SK-N-SH treated with all-trans-retinoic acid at 6 μM for 48 hours (cell line): ENCODE measurements around the gene QRSL1.

Experiments
- ATAC-seq: fragments of 200-7000 bp; cut with Tn5 transposase; 3 replicates; pipeline ENCODE4 v1.9.1; 2020; ENCODE audit warnings: mild to moderate bottlenecking, moderate library complexity
- ARNTL ChIP-seq: fragments of 450-650 bp; formaldehyde crosslinking; IDR thresholded peaks from 2 replicates; pipeline ENCODE4 v1.5.0; 2020; ENCODE audit warnings: low read depth, mild to moderate bottlenecking, moderate library complexity, borderline replicate concordance
- BACH2 ChIP-seq: fragments of 250-450 bp; sonication (Bioruptor Pico); IDR thresholded peaks from 2 replicates; pipeline ENCODE4 v1.9.0; 2021; ENCODE audit warnings: mild to moderate bottlenecking, borderline replicate concordance
- CSDC2 ChIP-seq: fragments of 250-450 bp; sonication (Bioruptor Pico); IDR thresholded peaks from 2 replicates; pipeline ENCODE4 v1.5.0; 2020; ENCODE audit warnings: mild to moderate bottlenecking, moderate library complexity
- ESRRG ChIP-seq: fragments of 250-450 bp; sonication (Bioruptor Pico); IDR thresholded peaks from 2 replicates; pipeline ENCODE4 v1.6.1; 2021; ENCODE audit warnings: mild to moderate bottlenecking
- GLIS3 ChIP-seq: fragments of 250-450 bp; sonication (Bioruptor Pico); IDR thresholded peaks from 2 replicates; pipeline ENCODE4 v1.5.0; 2020; ENCODE audit warnings: mild to moderate bottlenecking, moderate library complexity
- OSR1 ChIP-seq: fragments of 250-450 bp; sonication (Bioruptor Pico); IDR thresholded peaks from 2 replicates; pipeline ENCODE4 v1.8.0; 2022; ENCODE audit warnings: moderate library complexity, mild to moderate bottlenecking, inconsistent platforms
- PPARA ChIP-seq: fragments of 250-450 bp; sonication (Bioruptor Pico); IDR thresholded peaks from 2 replicates; pipeline ENCODE4 v1.5.0; 2020; ENCODE audit warnings: mild to moderate bottlenecking, borderline replicate concordance
- RARB ChIP-seq: fragments of 250-450 bp; sonication (Bioruptor Pico); IDR thresholded peaks from 2 replicates; pipeline ENCODE4 v1.8.0; 2021; ENCODE audit warnings: mild to moderate bottlenecking, moderate library complexity
- SNAI2 ChIP-seq: fragments of 250-450 bp; sonication (Bioruptor Pico); IDR thresholded peaks from 2 replicates; pipeline ENCODE4 v1.5.0; 2020; ENCODE audit warnings: mild to moderate bottlenecking, moderate library complexity
- TCF4 ChIP-seq: fragments of 250-450 bp; sonication (Bioruptor Pico); IDR thresholded peaks from 2 replicates; pipeline ENCODE4 v1.8.0; 2021; ENCODE audit warnings: mild to moderate bottlenecking, moderate library complexity, borderline replicate concordance
- ZC3H10 ChIP-seq: fragments of 250-450 bp; sonication (Bioruptor Pico); IDR thresholded peaks from 2 replicates; pipeline ENCODE4 v1.5.1; 2021; ENCODE audit warnings: mild to moderate bottlenecking, moderate library complexity
- ZFP3 ChIP-seq: fragments of 250-450 bp; sonication (Bioruptor Pico); IDR thresholded peaks from 2 replicates; pipeline ENCODE4 v1.5.0; 2020; ENCODE audit warnings: mild to moderate bottlenecking, moderate library complexity
- ZFP30 ChIP-seq: fragments of 450-650 bp; formaldehyde crosslinking; IDR thresholded peaks from 2 replicates; pipeline ENCODE4 v1.5.0; 2022; ENCODE audit warnings: mild to moderate bottlenecking, moderate library complexity
- ZNF565 ChIP-seq: fragments of 450-650 bp; formaldehyde crosslinking; conservative IDR thresholded peaks from 2 replicates; pipeline ENCODE4 v1.5.0; 2020; ENCODE audit warnings: low read depth, mild to moderate bottlenecking, moderate library complexity
- ZNF70 ChIP-seq: fragments of 450-650 bp; formaldehyde crosslinking; IDR thresholded peaks from 2 replicates; pipeline ENCODE4 v1.5.0; 2020; ENCODE audit warnings: mild to moderate bottlenecking, moderate library complexity
- ZNF8 ChIP-seq: fragments of 450-650 bp; formaldehyde crosslinking; IDR thresholded peaks from 2 replicates; pipeline ENCODE4 v1.5.0; 2020; ENCODE audit warnings: mild to moderate bottlenecking, moderate library complexity
- TF ChIP-seq, protein P1 (sequence below): fragments of 250-450 bp; sonication (Bioruptor Pico); IDR thresholded peaks from 2 replicates; pipeline ENCODE4 v1.8.0; 2021; ENCODE audit warnings: low read depth, mild to moderate bottlenecking, moderate library complexity, borderline replicate concordance
- TF ChIP-seq, protein P2 (sequence below): fragments of 250-450 bp; sonication (Bioruptor Pico); IDR thresholded peaks from 2 replicates; pipeline ENCODE4 v1.5.0; 2020; ENCODE audit warnings: mild to moderate bottlenecking, moderate library complexity
- TF ChIP-seq, protein P3 (sequence below): fragments of 250-450 bp; sonication (Bioruptor Pico); IDR thresholded peaks from 2 replicates; pipeline ENCODE4 v1.5.1; 2021; ENCODE audit warnings: mild to moderate bottlenecking, moderate library complexity
- TF ChIP-seq, protein P4 (sequence below): fragments of 250-450 bp; sonication (Bioruptor Pico); IDR thresholded peaks from 2 replicates; pipeline ENCODE4 v1.8.0; 2020; ENCODE audit warnings: mild to moderate bottlenecking, moderate library complexity, borderline replicate concordance
- TF ChIP-seq, protein P5 (sequence below): fragments of 250-450 bp; sonication (Bioruptor Pico); IDR thresholded peaks from 2 replicates; pipeline ENCODE4 v1.5.1; 2020; ENCODE audit warnings: low read depth, mild to moderate bottlenecking, moderate library complexity

The QRSL1 gene

DNA sequence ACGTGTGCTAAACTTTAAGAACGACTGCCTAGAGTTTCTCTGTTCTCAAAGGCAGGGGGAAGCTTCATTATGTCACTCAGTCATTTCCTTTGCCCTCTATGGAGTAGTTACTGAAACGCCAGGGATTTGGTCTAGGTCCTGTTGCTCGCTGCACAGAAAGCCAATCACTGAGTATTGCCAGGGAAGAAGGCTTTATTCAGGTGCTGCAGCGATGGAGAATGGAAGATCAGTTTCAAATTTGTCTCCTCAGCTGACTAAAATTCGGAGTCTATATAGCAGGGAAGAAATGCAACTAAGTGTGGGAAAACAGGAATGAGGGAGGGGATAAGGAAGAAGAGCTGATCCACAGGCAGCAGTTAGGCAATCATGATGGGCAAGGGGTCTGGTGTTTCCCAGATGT is 75.8 kb downstream of the QRSL1 start:
- no peak for ATAC-seq
- TF ChIP-seq, protein P1, sequence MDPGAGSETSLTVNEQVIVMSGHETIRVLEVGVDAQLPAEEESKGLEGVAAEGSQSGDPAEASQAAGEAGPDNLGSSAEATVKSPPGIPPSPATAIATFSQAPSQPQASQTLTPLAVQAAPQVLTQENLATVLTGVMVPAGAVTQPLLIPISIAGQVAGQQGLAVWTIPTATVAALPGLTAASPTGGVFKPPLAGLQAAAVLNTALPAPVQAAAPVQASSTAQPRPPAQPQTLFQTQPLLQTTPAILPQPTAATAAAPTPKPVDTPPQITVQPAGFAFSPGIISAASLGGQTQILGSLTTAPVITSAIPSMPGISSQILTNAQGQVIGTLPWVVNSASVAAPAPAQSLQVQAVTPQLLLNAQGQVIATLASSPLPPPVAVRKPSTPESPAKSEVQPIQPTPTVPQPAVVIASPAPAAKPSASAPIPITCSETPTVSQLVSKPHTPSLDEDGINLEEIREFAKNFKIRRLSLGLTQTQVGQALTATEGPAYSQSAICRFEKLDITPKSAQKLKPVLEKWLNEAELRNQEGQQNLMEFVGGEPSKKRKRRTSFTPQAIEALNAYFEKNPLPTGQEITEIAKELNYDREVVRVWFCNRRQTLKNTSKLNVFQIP = no peak
- TF ChIP-seq ZNF8 (CRISPR knock-in tag) (no peak), CSDC2 (CRISPR knock-in tag) (no peak), ZFP3 (CRISPR knock-in tag) (no peak), ZNF70 (CRISPR knock-in tag) (no peak), ESRRG (CRISPR knock-in tag) (no peak), ZFP30 (no peak), OSR1 (no peak), RARB (no peak)

DNA sequence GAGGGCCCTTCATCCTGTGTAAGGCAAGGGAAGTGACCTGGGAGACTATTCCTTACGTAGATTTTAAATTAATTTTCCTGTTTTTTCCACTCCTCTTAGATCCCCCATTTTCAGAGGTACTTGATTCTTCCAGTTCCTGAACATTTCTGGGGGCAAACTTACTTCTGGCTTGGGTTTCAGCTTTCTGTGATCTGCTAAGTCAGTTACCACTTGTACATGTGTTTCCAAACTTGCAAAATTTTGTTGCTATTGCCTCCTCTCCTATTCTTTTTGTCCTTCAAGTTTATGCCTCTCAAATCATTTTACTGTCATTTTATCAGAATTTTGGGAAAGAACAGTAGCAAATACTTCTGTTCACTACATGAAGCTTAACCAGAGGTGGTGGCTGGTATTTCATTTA is 81.2 kb downstream of the QRSL1 start:
- ATAC-seq = no peak
- TF ChIP-seq ZC3H10 (CRISPR knock-in tag) = no peak
- no peak for TF ChIP-seq PPARA (CRISPR knock-in tag)
- TF ChIP-seq RARB = no peak
- TF ChIP-seq, protein P2, sequence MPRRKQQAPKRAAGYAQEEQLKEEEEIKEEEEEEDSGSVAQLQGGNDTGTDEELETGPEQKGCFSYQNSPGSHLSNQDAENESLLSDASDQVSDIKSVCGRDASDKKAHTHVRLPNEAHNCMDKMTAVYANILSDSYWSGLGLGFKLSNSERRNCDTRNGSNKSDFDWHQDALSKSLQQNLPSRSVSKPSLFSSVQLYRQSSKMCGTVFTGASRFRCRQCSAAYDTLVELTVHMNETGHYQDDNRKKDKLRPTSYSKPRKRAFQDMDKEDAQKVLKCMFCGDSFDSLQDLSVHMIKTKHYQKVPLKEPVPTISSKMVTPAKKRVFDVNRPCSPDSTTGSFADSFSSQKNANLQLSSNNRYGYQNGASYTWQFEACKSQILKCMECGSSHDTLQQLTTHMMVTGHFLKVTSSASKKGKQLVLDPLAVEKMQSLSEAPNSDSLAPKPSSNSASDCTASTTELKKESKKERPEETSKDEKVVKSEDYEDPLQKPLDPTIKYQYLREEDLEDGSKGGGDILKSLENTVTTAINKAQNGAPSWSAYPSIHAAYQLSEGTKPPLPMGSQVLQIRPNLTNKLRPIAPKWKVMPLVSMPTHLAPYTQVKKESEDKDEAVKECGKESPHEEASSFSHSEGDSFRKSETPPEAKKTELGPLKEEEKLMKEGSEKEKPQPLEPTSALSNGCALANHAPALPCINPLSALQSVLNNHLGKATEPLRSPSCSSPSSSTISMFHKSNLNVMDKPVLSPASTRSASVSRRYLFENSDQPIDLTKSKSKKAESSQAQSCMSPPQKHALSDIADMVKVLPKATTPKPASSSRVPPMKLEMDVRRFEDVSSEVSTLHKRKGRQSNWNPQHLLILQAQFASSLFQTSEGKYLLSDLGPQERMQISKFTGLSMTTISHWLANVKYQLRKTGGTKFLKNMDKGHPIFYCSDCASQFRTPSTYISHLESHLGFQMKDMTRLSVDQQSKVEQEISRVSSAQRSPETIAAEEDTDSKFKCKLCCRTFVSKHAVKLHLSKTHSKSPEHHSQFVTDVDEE = no peak
- TF ChIP-seq, protein P3, sequence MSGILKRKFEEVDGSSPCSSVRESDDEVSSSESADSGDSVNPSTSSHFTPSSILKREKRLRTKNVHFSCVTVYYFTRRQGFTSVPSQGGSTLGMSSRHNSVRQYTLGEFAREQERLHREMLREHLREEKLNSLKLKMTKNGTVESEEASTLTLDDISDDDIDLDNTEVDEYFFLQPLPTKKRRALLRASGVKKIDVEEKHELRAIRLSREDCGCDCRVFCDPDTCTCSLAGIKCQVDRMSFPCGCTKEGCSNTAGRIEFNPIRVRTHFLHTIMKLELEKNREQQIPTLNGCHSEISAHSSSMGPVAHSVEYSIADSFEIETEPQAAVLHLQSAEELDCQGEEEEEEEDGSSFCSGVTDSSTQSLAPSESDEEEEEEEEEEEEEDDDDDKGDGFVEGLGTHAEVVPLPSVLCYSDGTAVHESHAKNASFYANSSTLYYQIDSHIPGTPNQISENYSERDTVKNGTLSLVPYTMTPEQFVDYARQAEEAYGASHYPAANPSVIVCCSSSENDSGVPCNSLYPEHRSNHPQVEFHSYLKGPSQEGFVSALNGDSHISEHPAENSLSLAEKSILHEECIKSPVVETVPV (CRISPR knock-in tag) = no peak
- no peak for TF ChIP-seq OSR1
- TF ChIP-seq, protein P4, sequence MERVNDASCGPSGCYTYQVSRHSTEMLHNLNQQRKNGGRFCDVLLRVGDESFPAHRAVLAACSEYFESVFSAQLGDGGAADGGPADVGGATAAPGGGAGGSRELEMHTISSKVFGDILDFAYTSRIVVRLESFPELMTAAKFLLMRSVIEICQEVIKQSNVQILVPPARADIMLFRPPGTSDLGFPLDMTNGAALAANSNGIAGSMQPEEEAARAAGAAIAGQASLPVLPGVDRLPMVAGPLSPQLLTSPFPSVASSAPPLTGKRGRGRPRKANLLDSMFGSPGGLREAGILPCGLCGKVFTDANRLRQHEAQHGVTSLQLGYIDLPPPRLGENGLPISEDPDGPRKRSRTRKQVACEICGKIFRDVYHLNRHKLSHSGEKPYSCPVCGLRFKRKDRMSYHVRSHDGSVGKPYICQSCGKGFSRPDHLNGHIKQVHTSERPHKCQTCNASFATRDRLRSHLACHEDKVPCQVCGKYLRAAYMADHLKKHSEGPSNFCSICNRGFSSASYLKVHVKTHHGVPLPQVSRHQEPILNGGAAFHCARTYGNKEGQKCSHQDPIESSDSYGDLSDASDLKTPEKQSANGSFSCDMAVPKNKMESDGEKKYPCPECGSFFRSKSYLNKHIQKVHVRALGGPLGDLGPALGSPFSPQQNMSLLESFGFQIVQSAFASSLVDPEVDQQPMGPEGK (CRISPR knock-in tag) = no peak
- no peak for TF ChIP-seq ZNF565 (CRISPR knock-in tag)
- no peak for TF ChIP-seq GLIS3
- no peak for TF ChIP-seq BACH2 (CRISPR knock-in tag)
- TF ChIP-seq TCF4 (CRISPR knock-in tag) = no peak
- no peak for TF ChIP-seq ESRRG (CRISPR knock-in tag)
- no peak for TF ChIP-seq ARNTL (CRISPR knock-in tag)
- TF ChIP-seq CSDC2 (CRISPR knock-in tag) = no peak
- no peak for TF ChIP-seq ZFP3 (CRISPR knock-in tag)

DNA sequence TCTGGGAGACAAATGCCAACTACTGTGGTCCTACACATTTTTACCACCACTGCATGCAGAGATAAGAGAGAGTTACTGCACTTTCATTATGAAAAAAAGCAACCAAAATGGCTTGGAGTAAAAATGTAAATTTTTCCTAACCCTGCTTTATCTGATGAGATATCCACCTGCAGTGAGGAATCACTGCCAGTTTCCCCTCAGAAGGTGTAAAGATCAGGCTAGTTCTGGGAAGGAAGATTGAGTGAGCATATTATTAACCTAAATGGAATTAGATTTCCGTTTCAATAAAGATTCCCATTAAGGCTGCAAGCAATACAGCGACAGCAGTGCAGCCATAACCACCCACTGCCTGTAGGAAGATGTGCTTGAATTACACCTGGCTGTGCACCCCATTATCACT is 84.9 kb downstream of the QRSL1 start:
- ATAC-seq = no peak
- TF ChIP-seq ZNF70 (CRISPR knock-in tag) (no peak), ARNTL (CRISPR knock-in tag) (no peak), TCF4 (CRISPR knock-in tag) (no peak), ZFP30 (no peak), ESRRG (CRISPR knock-in tag) (no peak), ZC3H10 (CRISPR knock-in tag) (no peak), RARB (no peak), ZFP3 (CRISPR knock-in tag) (no peak), BACH2 (CRISPR knock-in tag) (no peak), CSDC2 (CRISPR knock-in tag) (no peak), ZNF565 (CRISPR knock-in tag) (no peak), SNAI2 (CRISPR knock-in tag) (no peak), OSR1 (no peak), ZNF8 (CRISPR knock-in tag) (no peak), PPARA (CRISPR knock-in tag) (no peak)
- TF ChIP-seq, protein P3 (CRISPR knock-in tag) = no peak
- TF ChIP-seq, protein P5, sequence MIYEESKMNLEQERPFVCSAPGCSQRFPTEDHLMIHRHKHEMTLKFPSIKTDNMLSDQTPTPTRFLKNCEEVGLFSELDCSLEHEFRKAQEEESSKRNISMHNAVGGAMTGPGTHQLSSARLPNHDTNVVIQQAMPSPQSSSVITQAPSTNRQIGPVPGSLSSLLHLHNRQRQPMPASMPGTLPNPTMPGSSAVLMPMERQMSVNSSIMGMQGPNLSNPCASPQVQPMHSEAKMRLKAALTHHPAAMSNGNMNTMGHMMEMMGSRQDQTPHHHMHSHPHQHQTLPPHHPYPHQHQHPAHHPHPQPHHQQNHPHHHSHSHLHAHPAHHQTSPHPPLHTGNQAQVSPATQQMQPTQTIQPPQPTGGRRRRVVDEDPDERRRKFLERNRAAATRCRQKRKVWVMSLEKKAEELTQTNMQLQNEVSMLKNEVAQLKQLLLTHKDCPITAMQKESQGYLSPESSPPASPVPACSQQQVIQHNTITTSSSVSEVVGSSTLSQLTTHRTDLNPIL (CRISPR knock-in tag) = no peak
- TF ChIP-seq, protein P2 = no peak
- TF ChIP-seq, protein P1 = no peak
